ENCODE results near the gene ADRA2B. TPM values are rescaled to one million over a fixed set of nuclear protein-coding genes. Genes with fewer than 3 reads are reported as not detected.

ADRA2B gene
- total RNA-seq, 4 donors from 2014 or later = 0.27 to 0.32 TPM; not detected in 2

- Histone ChIP-seq H3K27ac (no peak overlapping the region), H3K36me3 (no peaks in the 10 kb centered on the region), H3K9me3 (peaks cover 0 to under 1% of the 10 kb centered on the region in 2 donors), H3K27me3 (peaks cover 5% of the 10 kb centered on the region), H3K4me1 (peaks cover 0 to 9% (median 0%) of the 10 kb centered on the region in 4 donors), H3K4me3 (no peak overlapping the region)
- no peak for DNase-seq
- intact Hi-C loops (cut with DNase I; ENCODE audit: low total_unique reads) = no loop called here
- in situ Hi-C loops (cut with MboI; ENCODE audit: low pct_ligation_motif_present in 1 of 4, low pct_unique_long_range_greater_than_20kb in 1 of 4, low sequenced_read_pairs in 3 of 4) = loop anchor here in 3 of 4 donors (25.0 kb wide), 1 partner anchor 98 kb away; no protein-coding TSS in a partner anchor
- TF ChIP-seq POLR2A (IDR thresholded peaks at IDR 0.05) (no peak), CTCF (IDR thresholded peaks at IDR 0.05) (no peak), POLR2AphosphoS5 (IDR thresholded peaks at IDR 0.05) (no peak), EP300 (IDR thresholded peaks at IDR 0.05; ENCODE audit: low read depth) (no peak)
- WGBS, 2 donors (ENCODE audit: low coverage in 1 of 2) = 80% methylated on average over 3 to 13 of the region's 13 CpGs
These were observed 5.6 kb downstream of the ADRA2B start for GRCh38 chr2:96110621-96111256.

DNA sequence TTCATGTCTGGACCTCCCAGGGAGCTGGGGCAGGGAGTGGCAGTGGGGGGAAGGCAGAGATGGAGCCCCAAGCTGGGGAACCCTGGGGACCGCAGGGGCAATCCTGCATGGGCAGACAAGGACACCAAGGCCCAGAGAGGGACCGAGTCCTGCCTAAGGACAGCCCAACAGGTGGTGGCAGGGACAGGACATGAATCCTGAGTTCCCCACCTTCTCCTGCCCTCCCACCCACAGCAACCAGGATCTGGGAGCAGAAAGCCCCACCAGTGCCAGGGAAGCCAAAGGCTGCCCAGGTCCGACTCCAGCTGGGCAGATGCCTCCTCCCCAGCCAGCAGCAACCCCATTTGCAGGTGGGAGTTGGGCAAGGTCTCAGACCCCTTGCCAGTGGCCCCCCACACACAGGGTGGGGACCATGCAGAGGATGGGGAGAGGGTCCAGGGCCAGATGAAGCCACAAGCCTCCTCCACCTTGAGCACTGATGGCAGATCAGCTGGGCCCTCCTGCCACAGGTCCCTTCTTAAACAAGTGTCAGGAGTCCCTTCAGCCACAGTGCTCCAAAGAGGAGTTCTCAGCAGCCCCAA lies 6.3 kb downstream of the ADRA2B start:
- Histone ChIP-seq H3K27ac (no peak overlapping the region), H3K36me3 (no peaks in the 10 kb centered on the region), H3K27me3 (no peaks in the 10 kb centered on the region), H3K4me1 (peaks cover 0 to 9% (median 0%) of the 10 kb centered on the region in 4 donors), H3K9me3 (peaks cover 0 to 8% of the 10 kb centered on the region in 2 donors), H3K4me3 (no peak overlapping the region)
- WGBS, 2 donors (ENCODE audit: low coverage in 1 of 2) = 88% methylated on average over 1 of the region's 3 CpGs; no CpG with 5 or more reads in 1 of the 2 donors
- DNase-seq = no peak
- in situ Hi-C loops (cut with MboI; ENCODE audit: low pct_ligation_motif_present in 1 of 4, low pct_unique_long_range_greater_than_20kb in 1 of 4, low sequenced_read_pairs in 3 of 4) = loop anchor here in 3 of 4 donors (25.0 kb wide), 1 partner anchor 98 kb away; no protein-coding TSS in a partner anchor
- intact Hi-C loops (cut with DNase I; ENCODE audit: low total_unique reads) = no loop called here
- no peak for TF ChIP-seq POLR2A (IDR thresholded peaks at IDR 0.05)
- TF ChIP-seq CTCF (IDR thresholded peaks at IDR 0.05) = no peak
- no peak for TF ChIP-seq POLR2AphosphoS5 (IDR thresholded peaks at IDR 0.05)
- TF ChIP-seq EP300 (IDR thresholded peaks at IDR 0.05; ENCODE audit: low read depth) = no peak

- no peak overlapping the region for H3K4me3 ChIP-seq
- no peak for DNase-seq
- H3K9me3 ChIP-seq = peaks cover 0 to 9% of the 10 kb centered on the region in 2 donors
- H3K36me3 ChIP-seq = no peaks in the 10 kb centered on the region
- peaks cover 0 to 9% (median 0%) of the 10 kb centered on the region in 4 donors for H3K4me1 ChIP-seq
- TF ChIP-seq POLR2AphosphoS5 (IDR thresholded peaks at IDR 0.05) (no peak), CTCF (IDR thresholded peaks at IDR 0.05) (no peak), EP300 (IDR thresholded peaks at IDR 0.05; ENCODE audit: low read depth) (no peak), POLR2A (IDR thresholded peaks at IDR 0.05) (no peak)
- in situ Hi-C loops (cut with MboI; ENCODE audit: low pct_ligation_motif_present in 1 of 4, low pct_unique_long_range_greater_than_20kb in 1 of 4, low sequenced_read_pairs in 3 of 4) (loop anchor here in 3 of 4 donors (25.0 kb wide), 1 partner anchor 97 kb away; no protein-coding TSS in a partner anchor), intact Hi-C loops (cut with DNase I; ENCODE audit: low total_unique reads) (no loop called here)
- no peaks in the 10 kb centered on the region for H3K27me3 ChIP-seq
- 20 to 63% methylated on average over 1 to 3 of the region's 3 CpGs for WGBS, 2 donors (ENCODE audit: low coverage in 1 of 2)
- H3K27ac ChIP-seq = no peak overlapping the region
These were observed 7.0 kb downstream of the ADRA2B start for GRCh38 chr2:96109361-96109680.

DNA sequence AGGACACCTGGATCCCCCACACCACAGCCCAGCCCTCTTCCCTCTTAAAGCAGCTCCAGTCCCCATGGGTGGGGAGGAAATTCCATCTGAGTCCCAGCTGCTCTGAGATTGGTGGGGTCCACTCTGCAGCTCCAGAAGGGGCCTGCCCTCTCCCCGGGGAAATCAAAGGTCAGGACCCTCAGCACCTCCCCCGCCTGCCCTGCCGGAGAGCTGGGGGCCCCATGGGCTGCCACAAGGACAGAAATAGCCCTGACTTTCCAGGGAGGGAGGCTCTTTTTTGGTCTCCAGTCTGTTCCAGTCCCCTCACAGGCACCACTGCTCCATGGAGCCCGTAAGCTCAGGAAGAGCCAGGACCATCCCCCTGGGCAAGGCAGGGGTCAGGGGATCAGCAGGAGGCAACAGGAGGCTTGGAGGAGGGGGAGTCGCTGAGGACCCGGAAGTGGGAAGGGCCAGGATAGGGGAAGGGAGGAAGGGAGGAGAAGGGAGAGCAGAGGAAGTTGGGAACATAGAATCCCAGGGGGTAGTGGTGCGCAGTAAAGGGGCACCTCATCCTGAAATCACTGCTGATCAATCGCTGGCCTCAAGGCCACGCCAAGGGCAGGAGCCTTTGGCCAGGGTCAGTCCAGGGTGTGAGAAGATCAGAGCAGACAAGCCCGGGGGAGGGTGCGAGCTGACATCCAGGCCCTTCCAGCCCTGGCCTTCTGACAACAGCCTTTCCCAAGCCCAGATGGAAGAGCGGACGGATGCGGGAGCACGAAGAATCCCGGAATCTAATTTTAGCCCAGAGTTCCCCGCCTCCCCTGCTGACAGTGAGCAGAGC lies 7.6 kb downstream of the ADRA2B start:
- TF ChIP-seq POLR2A (IDR thresholded peaks at IDR 0.05) = no peak
- no peak for TF ChIP-seq CTCF (IDR thresholded peaks at IDR 0.05)
- no peak for TF ChIP-seq EP300 (IDR thresholded peaks at IDR 0.05; ENCODE audit: low read depth)
- Histone ChIP-seq H3K4me3 (no peak overlapping the region), H3K36me3 (no peaks in the 10 kb centered on the region), H3K4me1 (peaks cover 0 to 9% (median 0%) of the 10 kb centered on the region in 4 donors), H3K9me3 (peaks cover 0 to 9% of the 10 kb centered on the region in 2 donors), H3K27ac (no peak overlapping the region), H3K27me3 (no peaks in the 10 kb centered on the region)
- DNase-seq = no peak
- intact Hi-C loops (cut with DNase I; ENCODE audit: low total_unique reads) (no loop called here), in situ Hi-C loops (cut with MboI; ENCODE audit: low pct_ligation_motif_present in 1 of 4, low pct_unique_long_range_greater_than_20kb in 1 of 4, low sequenced_read_pairs in 3 of 4) (loop anchor here in 3 of 4 donors (25.0 kb wide), 1 partner anchor 96 kb away; no protein-coding TSS in a partner anchor)
- WGBS, 2 donors (ENCODE audit: low coverage in 1 of 2) = 30 to 61% methylated on average over 4 to 17 of the region's 17 CpGs
